Neural progenitor cell (in vitro differentiated cells): ENCODE measurements around the gene P2RX4. TPM values are rescaled to one million over a fixed set of nuclear protein-coding genes. Genes with fewer than 3 reads are reported as not detected.

Experiments used
- DNase-seq: peaks from one replicate; pipeline ENCODE4 v3.0.0-alpha.2; 2016; ENCODE audit warnings: low spot score
- H2AFZ ChIP-seq: fragments of 200-600 bp; sonication (generic); replicated peaks from 2 replicates; pipeline ENCODE4 v1.6.1; 2016; ENCODE audit warnings: antibody characterized with exemption
- H3F3A ChIP-seq: fragments of 200-600 bp; sonication (generic); 2 replicates; pipeline ENCODE4 v1.6.1; 2016; ENCODE audit warnings: antibody characterized with exemption, low read depth
- H3K27ac ChIP-seq: fragments of 200-600 bp; sonication (generic); 2 replicates; pipeline ENCODE4 v1.5.1; 2016; ENCODE audit warnings: mild to moderate bottlenecking
- H3K27me3 ChIP-seq: fragments of 200-600 bp; sonication (generic); 2 replicates; pipeline ENCODE4 v1.6.1; 2016; ENCODE audit warnings: mild to moderate bottlenecking, moderate library complexity
- H3K36me3 ChIP-seq: fragments of 200-600 bp; sonication (generic); 2 replicates; pipeline ENCODE4 v1.5.1; 2016
- H3K4me1 ChIP-seq: fragments of 200-600 bp; sonication (generic); 2 replicates; pipeline ENCODE4 v1.6.1; 2016; ENCODE audit warnings: mixed run types
- H3K4me2 ChIP-seq: fragments of 200-600 bp; sonication (generic); 2 replicates; pipeline ENCODE4 v1.6.1; 2016
- H3K4me3 ChIP-seq: fragments of 200-600 bp; sonication (generic); 2 replicates; pipeline ENCODE4 v1.5.1; 2016
- H3K79me2 ChIP-seq: fragments of 200-600 bp; sonication (generic); 2 replicates; pipeline ENCODE4 v1.6.1; 2016; ENCODE audit warnings: low read depth
- H3K9ac ChIP-seq: fragments of 200-600 bp; sonication (generic); 2 replicates; pipeline ENCODE4 v1.6.1; 2016
- H3K9me3 ChIP-seq: fragments of 200-600 bp; sonication (generic); 2 replicates; pipeline ENCODE4 v1.5.1; 2016; ENCODE audit warnings: low read depth
- H4K20me1 ChIP-seq: fragments of 200-600 bp; sonication (generic); 2 replicates; pipeline ENCODE4 v1.6.1; 2016; ENCODE audit warnings: low read depth
- H3K27ac Mint-ChIP-seq: 3 replicates; pipeline ENCODE4 v1.8.0; 2021; ENCODE audit warnings: mixed read lengths
- H3K27me3 Mint-ChIP-seq: 2 replicates; pipeline ENCODE4 v1.8.0; 2022; ENCODE audit warnings: low read depth, mild to moderate bottlenecking, inconsistent platforms, moderate library complexity, mixed read lengths; ENCODE audit not compliant: insufficient read depth
- H3K36me3 Mint-ChIP-seq: 3 replicates; pipeline ENCODE4 v1.8.0; 2021; ENCODE audit warnings: mixed read lengths
- H3K4me1 Mint-ChIP-seq: 3 replicates; pipeline ENCODE4 v1.8.0; 2021; ENCODE audit warnings: mixed read lengths
- H3K4me3 Mint-ChIP-seq: 3 replicates; pipeline ENCODE4 v1.8.0; 2021; ENCODE audit warnings: mild to moderate bottlenecking, moderate library complexity, mixed read lengths
- H3K9me3 Mint-ChIP-seq: 3 replicates; pipeline ENCODE4 v1.8.0; 2020; ENCODE audit warnings: mixed read lengths
- CTCF ChIP-seq: fragments of 200-600 bp; sonication (generic); IDR thresholded peaks from 2 replicates; pipeline ENCODE4 v1.5.1; 2017; ENCODE audit warnings: antibody characterized with exemption, mild to moderate bottlenecking
- EZH2 ChIP-seq: fragments of 200-600 bp; sonication (generic); IDR thresholded peaks from 2 replicates; pipeline ENCODE4 v1.6.1; 2017; ENCODE audit warnings: antibody characterized with exemption, mild to moderate bottlenecking, moderate library complexity
- EZH2phosphoT487 ChIP-seq: fragments of 200-600 bp; sonication (generic); IDR thresholded peaks from 2 replicates; pipeline ENCODE4 v1.6.1; 2017; ENCODE audit warnings: antibody characterized with exemption
- total RNA-seq: library from RNA; depleted of rRNA; stranded (reverse); fragments of >200 nt; gene quantifications from 2 replicates; pipeline ENCODE4 v1.2.3, GENCODE V29; 2015; ENCODE audit warnings: low replicate concordance

Gene P2RX4
- total RNA-seq, 1 donor from 2014 or later, result 10.3 TPM

GRCh38 chr12:121172145-121172544, 37.8 kb upstream of the P2RX4 start:
- Histone ChIP-seq H4K20me1 (no peaks in the 10 kb centered on the region), H3K27ac (no peak overlapping the region), H3K4me2 (no peak overlapping the region), H3K4me3 (no peak overlapping the region), H3K27me3 (no peaks in the 10 kb centered on the region), H3K79me2 (no peaks in the 10 kb centered on the region), H3F3A (no peaks in the 10 kb centered on the region), H3K4me1 (no peaks in the 10 kb centered on the region), H3K36me3 (no peaks in the 10 kb centered on the region), H3K9ac (no peak overlapping the region), H3K9me3 (no peaks in the 10 kb centered on the region), H2AFZ (no peak overlapping the region)
- no peaks in the 10 kb centered on the region for H3K36me3 Mint-ChIP-seq
- DNase-seq, result no peak
- no peak overlapping the region for H3K27ac Mint-ChIP-seq
- H3K27me3 Mint-ChIP-seq, result peaks cover 3% of the 10 kb centered on the region
- TF ChIP-seq CTCF (no peak), EZH2phosphoT487 (no peak), EZH2 (no peak)
- peaks cover 11% of the 10 kb centered on the region for H3K4me1 Mint-ChIP-seq
- no peak overlapping the region for H3K4me3 Mint-ChIP-seq
- no peaks in the 10 kb centered on the region for H3K9me3 Mint-ChIP-seq

GRCh38 chr12:121175383-121176119, 34.4 kb upstream of the P2RX4 start:
- H3K4me1 Mint-ChIP-seq, result peaks cover 7% of the 10 kb centered on the region
- no peak overlapping the region for H3K4me3 Mint-ChIP-seq
- Histone ChIP-seq H4K20me1 (no peaks in the 10 kb centered on the region), H3K4me3 (no peak overlapping the region), H3K9me3 (no peaks in the 10 kb centered on the region), H3K4me2 (no peak overlapping the region), H2AFZ (no peak overlapping the region), H3K27me3 (no peaks in the 10 kb centered on the region), H3K9ac (no peak overlapping the region), H3K27ac (no peak overlapping the region), H3F3A (no peaks in the 10 kb centered on the region), H3K36me3 (no peaks in the 10 kb centered on the region), H3K79me2 (no peaks in the 10 kb centered on the region), H3K4me1 (no peaks in the 10 kb centered on the region)
- no peaks in the 10 kb centered on the region for H3K9me3 Mint-ChIP-seq
- no peak overlapping the region for H3K27ac Mint-ChIP-seq
- no peak for DNase-seq
- H3K36me3 Mint-ChIP-seq, result no peaks in the 10 kb centered on the region
- TF ChIP-seq EZH2phosphoT487 (no peak), EZH2 (no peak), CTCF (no peak)
- no peaks in the 10 kb centered on the region for H3K27me3 Mint-ChIP-seq

- Mint-ChIP-seq H3K4me3 (no peak overlapping the region), H3K27me3 (no peaks in the 10 kb centered on the region), H3K27ac (no peak overlapping the region), H3K9me3 (no peaks in the 10 kb centered on the region), H3K4me1 (peaks cover 3% of the 10 kb centered on the region), H3K36me3 (no peaks in the 10 kb centered on the region)
- H3K4me2 ChIP-seq, result no peak overlapping the region
- no peak overlapping the region for H3K4me3 ChIP-seq
- no peak for DNase-seq
- H3K36me3 ChIP-seq, result no peaks in the 10 kb centered on the region
- no peak for TF ChIP-seq EZH2
- TF ChIP-seq CTCF, result no peak
- no peak for TF ChIP-seq EZH2phosphoT487
- no peaks in the 10 kb centered on the region for H3F3A ChIP-seq
- H4K20me1 ChIP-seq, result no peaks in the 10 kb centered on the region
- H3K27ac ChIP-seq, result no peak overlapping the region
- H3K9me3 ChIP-seq, result no peaks in the 10 kb centered on the region
- H3K79me2 ChIP-seq, result no peaks in the 10 kb centered on the region
- H3K4me1 ChIP-seq, result no peaks in the 10 kb centered on the region
- peak overlapping the region; percentile 50 for H2AFZ ChIP-seq
- no peaks in the 10 kb centered on the region for H3K27me3 ChIP-seq
- H3K9ac ChIP-seq, result no peak overlapping the region
Observed at GRCh38 chr12:121176826-121177529, 33.0 kb upstream of the P2RX4 start.
